HepG2 (cell line): Measurements from ENCODE around the gene NRN1. TPM values are rescaled to one million over a fixed set of nuclear protein-coding genes. Genes with fewer than 3 reads are reported as not detected.

ENCODE experiments used
- BHLHE40 ChIP-seq: IDR thresholded peaks from 2 replicates; pipeline ENCODE4 v1.6.1; 2011; ENCODE audit warnings: low read length, improper control_type of control experiment
- CBFB ChIP-seq: sonication (generic); formaldehyde crosslinking; IDR thresholded peaks from 2 replicates; pipeline ENCODE4 v1.4.0; 2020; ENCODE audit warnings: missing genetic modification reagents
- CEBPG ChIP-seq: IDR thresholded peaks from 2 replicates; pipeline ENCODE4 v1.6.1; 2016
- DMAP1 ChIP-seq: IDR thresholded peaks from 2 replicates; pipeline ENCODE4 v1.6.1; 2016
- HCFC1 ChIP-seq: fragments of 150-350 bp; IDR thresholded peaks from 2 replicates; pipeline ENCODE4 v1.6.1; 2014; ENCODE audit warnings: low read depth, low read length
- HNRNPLL ChIP-seq: fragments of 200-400 bp; formaldehyde crosslinking; IDR thresholded peaks from 2 replicates; pipeline ENCODE4 v1.6.1; 2017; ENCODE audit warnings: mild to moderate bottlenecking, low read depth, low read length; ENCODE audit not compliant: poor library complexity, severe bottlenecking
- ISX ChIP-seq: sonication (generic); formaldehyde crosslinking; conservative IDR thresholded peaks from 2 replicates; pipeline ENCODE4 v1.5.0; 2020; ENCODE audit warnings: missing genetic modification reagents
- JUN ChIP-seq: sonication (generic); formaldehyde crosslinking; IDR thresholded peaks from 2 replicates; pipeline ENCODE4 v1.4.0; 2020; ENCODE audit warnings: mild to moderate bottlenecking, missing genetic modification reagents
- KAT7 ChIP-seq: IDR thresholded peaks from 2 replicates; pipeline ENCODE4 v1.6.1; 2018; ENCODE audit warnings: borderline replicate concordance, missing compliant biosample characterization
- NRL ChIP-seq: sonication (generic); formaldehyde crosslinking; IDR thresholded peaks from 2 replicates; pipeline ENCODE4 v1.5.0; 2020; ENCODE audit warnings: missing genetic modification reagents, mild to moderate bottlenecking, moderate library complexity, borderline replicate concordance
- PHF8 ChIP-seq: sonication (generic); formaldehyde crosslinking; IDR thresholded peaks from 2 replicates; pipeline ENCODE4 v1.5.0; 2020; ENCODE audit warnings: missing genetic modification reagents
- ZKSCAN8 ChIP-seq: IDR thresholded peaks from 2 replicates; pipeline ENCODE4 v1.6.1; 2016; ENCODE audit warnings: borderline replicate concordance, missing genetic modification reagents, missing compliant biosample characterization
- ZMAT3 ChIP-seq: sonication (generic); formaldehyde crosslinking; conservative IDR thresholded peaks from 2 replicates; pipeline ENCODE4 v1.7.0; 2021; ENCODE audit warnings: missing genetic modification reagents
- ZNF382 ChIP-seq: sonication (generic); formaldehyde crosslinking; IDR thresholded peaks from 2 replicates; pipeline ENCODE4 v1.5.0; 2020; ENCODE audit warnings: missing genetic modification reagents, mild to moderate bottlenecking, borderline replicate concordance
- ZNF670 ChIP-seq: sonication (generic); formaldehyde crosslinking; IDR thresholded peaks from 2 replicates; pipeline ENCODE4 v1.8.0; 2022; ENCODE audit warnings: mild to moderate bottlenecking, missing genetic modification reagents, borderline replicate concordance
- ZNF709 ChIP-seq: sonication (generic); formaldehyde crosslinking; IDR thresholded peaks from 2 replicates; pipeline ENCODE4 v1.5.0; 2020; ENCODE audit warnings: mild to moderate bottlenecking, missing genetic modification reagents
- ZNF773 ChIP-seq: sonication (generic); formaldehyde crosslinking; IDR thresholded peaks from 2 replicates; pipeline ENCODE4 v1.4.0; 2020; ENCODE audit warnings: missing genetic modification reagents, borderline replicate concordance
- ZSCAN9 ChIP-seq: IDR thresholded peaks from 2 replicates; pipeline ENCODE4 v1.6.1; 2016; ENCODE audit warnings: borderline replicate concordance
- polyA plus RNA-seq, 8 experiments: library from polyadenylated mRNA; depleted of rRNA in 3 of 8; stranded (reverse) in 7 of 8; unstranded in 1 of 8; fragments of >200 nt; fragmentation: Illumina TruSeq in 4 of 8; extraction: Trizol in 4 of 8; gene quantifications; 2 replicates each; pipeline versions ENCODE4 v1.2.1 to v1.2.3, GENCODE V29; 2011 to 2016; ENCODE audit warnings: low read depth in 4 of 8, missing spikeins in 1 of 8, mixed read lengths in 1 of 8; ENCODE audit not compliant: insufficient read depth in 1 of 8
- total RNA-seq, 5 experiments: library from RNA; depleted of rRNA; stranded (reverse); fragments of >200 nt; fragmentation: Illumina TruSeq; extraction: Trizol; gene quantifications; 2 replicates each; pipeline ENCODE4 v1.2.3, GENCODE V29; 2016; ENCODE audit warnings: low read depth in 1 of 5
- TF ChIP-seq, protein P1 (sequence below): sonication (generic); formaldehyde crosslinking; IDR thresholded peaks from 2 replicates; pipeline ENCODE4 v1.5.1; 2020; ENCODE audit warnings: mild to moderate bottlenecking, missing genetic modification reagents, moderate library complexity
- TF ChIP-seq, protein P2 (sequence below): sonication (generic); formaldehyde crosslinking; IDR thresholded peaks from 2 replicates; pipeline ENCODE4 v1.8.1; 2023; ENCODE audit warnings: mild to moderate bottlenecking, moderate library complexity, missing genetic modification reagents
- TF ChIP-seq, protein P3 (sequence below): sonication (generic); formaldehyde crosslinking; IDR thresholded peaks from 2 replicates; pipeline ENCODE4 v1.4.0; 2020; ENCODE audit warnings: missing genetic modification reagents

Gene NRN1
- total and polyA plus RNA-seq, 2 of the 13 experiments (the other 11 are each of a cell fraction or from before 2014, with no cell fraction given), result 0.11 TPM; not detected in 1

DNA sequence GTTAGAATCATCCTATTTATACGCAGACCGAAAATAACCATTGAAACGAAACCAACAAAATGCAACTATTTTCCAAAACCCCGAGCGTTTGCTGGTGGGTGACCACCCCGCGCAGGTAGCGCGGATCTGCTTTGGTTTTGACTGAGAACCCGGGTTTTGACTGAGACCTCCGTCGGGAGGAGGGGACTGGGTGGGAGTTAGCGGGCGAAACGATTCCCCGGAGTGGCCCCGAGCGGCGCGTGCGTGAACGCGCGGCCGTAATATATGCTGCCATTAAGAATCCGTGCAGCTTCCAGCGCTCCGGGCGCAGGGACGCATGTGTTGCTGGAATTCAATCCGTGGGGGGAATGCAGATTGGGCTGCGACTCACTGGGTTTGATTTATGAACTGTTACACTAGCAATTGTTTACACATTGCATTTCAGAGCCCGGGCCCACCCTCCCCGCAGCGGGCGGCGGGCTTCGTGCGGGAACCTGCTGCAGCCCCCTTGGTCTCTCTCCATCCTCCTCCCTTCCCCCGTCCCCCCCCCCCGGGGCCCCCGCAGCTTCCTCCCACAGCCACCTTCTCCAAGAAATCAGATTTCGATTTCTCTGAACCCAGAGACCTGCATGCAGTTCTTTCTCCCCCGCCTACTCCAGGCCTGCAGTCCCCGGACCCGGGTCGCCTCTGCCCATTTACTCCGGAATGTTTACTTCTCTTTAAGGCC lies 9.9 kb downstream of the NRN1 start (continued):
- TF ChIP-seq, protein P1, sequence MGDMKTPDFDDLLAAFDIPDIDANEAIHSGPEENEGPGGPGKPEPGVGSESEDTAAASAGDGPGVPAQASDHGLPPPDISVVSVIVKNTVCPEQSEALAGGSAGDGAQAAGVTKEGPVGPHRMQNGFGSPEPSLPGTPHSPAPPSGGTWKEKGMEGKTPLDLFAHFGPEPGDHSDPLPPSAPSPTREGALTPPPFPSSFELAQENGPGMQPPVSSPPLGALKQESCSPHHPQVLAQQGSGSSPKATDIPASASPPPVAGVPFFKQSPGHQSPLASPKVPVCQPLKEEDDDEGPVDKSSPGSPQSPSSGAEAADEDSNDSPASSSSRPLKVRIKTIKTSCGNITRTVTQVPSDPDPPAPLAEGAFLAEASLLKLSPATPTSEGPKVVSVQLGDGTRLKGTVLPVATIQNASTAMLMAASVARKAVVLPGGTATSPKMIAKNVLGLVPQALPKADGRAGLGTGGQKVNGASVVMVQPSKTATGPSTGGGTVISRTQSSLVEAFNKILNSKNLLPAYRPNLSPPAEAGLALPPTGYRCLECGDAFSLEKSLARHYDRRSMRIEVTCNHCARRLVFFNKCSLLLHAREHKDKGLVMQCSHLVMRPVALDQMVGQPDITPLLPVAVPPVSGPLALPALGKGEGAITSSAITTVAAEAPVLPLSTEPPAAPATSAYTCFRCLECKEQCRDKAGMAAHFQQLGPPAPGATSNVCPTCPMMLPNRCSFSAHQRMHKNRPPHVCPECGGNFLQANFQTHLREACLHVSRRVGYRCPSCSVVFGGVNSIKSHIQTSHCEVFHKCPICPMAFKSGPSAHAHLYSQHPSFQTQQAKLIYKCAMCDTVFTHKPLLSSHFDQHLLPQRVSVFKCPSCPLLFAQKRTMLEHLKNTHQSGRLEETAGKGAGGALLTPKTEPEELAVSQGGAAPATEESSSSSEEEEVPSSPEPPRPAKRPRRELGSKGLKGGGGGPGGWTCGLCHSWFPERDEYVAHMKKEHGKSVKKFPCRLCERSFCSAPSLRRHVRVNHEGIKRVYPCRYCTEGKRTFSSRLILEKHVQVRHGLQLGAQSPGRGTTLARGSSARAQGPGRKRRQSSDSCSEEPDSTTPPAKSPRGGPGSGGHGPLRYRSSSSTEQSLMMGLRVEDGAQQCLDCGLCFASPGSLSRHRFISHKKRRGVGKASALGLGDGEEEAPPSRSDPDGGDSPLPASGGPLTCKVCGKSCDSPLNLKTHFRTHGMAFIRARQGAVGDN, result peak; percentile 11; the same call in 1 of the 2 replicates
- TF ChIP-seq ZNF709 (CRISPR knock-in tag), result 0 out of 2 replicates have a peak, but pooled peaks have one; percentile 43
- no peak for TF ChIP-seq JUN
- TF ChIP-seq CEBPG (CRISPR knock-in tag), result no peak
- TF ChIP-seq ZSCAN9 (CRISPR knock-in tag), result no peak
- TF ChIP-seq PHF8 (CRISPR knock-in tag), result peak; percentile 7; the same call in 1 of the 2 replicates
- no peak for TF ChIP-seq ZKSCAN8 (CRISPR knock-in tag)
- TF ChIP-seq CBFB, result no peak
- TF ChIP-seq ISX (CRISPR knock-in tag), result no peak
- no peak; the same call in 1 of the 2 replicates for TF ChIP-seq BHLHE40
- TF ChIP-seq NRL (CRISPR knock-in tag), result 0 out of 2 replicates have a peak, but pooled peaks have one; percentile 16
- TF ChIP-seq ZMAT3, result no peak
- TF ChIP-seq, protein P2, sequence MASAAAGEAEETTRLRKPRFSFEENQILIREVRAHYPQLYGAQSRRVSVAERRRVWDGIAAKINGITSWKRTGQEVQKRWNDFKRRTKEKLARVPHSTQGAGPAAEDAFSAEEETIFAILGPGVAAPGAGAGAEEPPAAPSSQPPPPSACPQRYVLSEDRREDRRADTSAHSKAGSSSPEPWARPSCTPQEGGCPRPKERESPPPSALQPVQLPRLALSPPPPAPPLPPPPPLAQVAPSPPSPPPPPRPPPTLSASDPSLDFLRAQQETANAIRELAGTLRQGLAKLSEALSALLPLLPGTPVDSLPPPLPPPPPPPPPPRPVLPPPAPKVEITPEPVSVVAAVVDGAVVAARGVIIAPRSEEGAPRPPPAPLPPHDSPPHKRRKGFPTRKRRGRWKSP (CRISPR knock-in tag), result 0 out of 2 replicates have a peak, but pooled peaks have one; percentile 37
- TF ChIP-seq, protein P3, sequence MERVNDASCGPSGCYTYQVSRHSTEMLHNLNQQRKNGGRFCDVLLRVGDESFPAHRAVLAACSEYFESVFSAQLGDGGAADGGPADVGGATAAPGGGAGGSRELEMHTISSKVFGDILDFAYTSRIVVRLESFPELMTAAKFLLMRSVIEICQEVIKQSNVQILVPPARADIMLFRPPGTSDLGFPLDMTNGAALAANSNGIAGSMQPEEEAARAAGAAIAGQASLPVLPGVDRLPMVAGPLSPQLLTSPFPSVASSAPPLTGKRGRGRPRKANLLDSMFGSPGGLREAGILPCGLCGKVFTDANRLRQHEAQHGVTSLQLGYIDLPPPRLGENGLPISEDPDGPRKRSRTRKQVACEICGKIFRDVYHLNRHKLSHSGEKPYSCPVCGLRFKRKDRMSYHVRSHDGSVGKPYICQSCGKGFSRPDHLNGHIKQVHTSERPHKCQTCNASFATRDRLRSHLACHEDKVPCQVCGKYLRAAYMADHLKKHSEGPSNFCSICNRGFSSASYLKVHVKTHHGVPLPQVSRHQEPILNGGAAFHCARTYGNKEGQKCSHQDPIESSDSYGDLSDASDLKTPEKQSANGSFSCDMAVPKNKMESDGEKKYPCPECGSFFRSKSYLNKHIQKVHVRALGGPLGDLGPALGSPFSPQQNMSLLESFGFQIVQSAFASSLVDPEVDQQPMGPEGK (CRISPR knock-in tag), result peak; percentile 34; the same call in 1 of the 2 replicates
- TF ChIP-seq HCFC1, result no peak
- no peak for TF ChIP-seq ZNF773 (CRISPR knock-in tag)
- TF ChIP-seq KAT7 (CRISPR knock-in tag), result no peak
- TF ChIP-seq HNRNPLL, result peak; percentile 93
- no peak for TF ChIP-seq ZNF670 (CRISPR knock-in tag)
- TF ChIP-seq ZNF382, result no peak
- no peak for TF ChIP-seq DMAP1 (CRISPR knock-in tag)
